Measurements from ENCODE around the gene HSD17B2.
"Not testable (repeated sequence)": the region's sequence is repeated elsewhere in the genome, so short reads cannot be mapped to it uniquely, and the experiment has no call there.

The HSD17B2 gene

GRCh38 chr16:82136956-82137821 is 102.1 kb downstream of the HSD17B2 start:
- no peak overlapping the region for H3K27ac ChIP-seq (ENCODE audit: low read depth, low read length)
- H3K4me1 ChIP-seq (ENCODE audit: control insufficient read depth in 1 of 2, insufficient read depth in 2 of 2, low read length in 2 of 2) = peaks cover 4 to 6% of the 10 kb centered on the region in 2 donors
- H3K4me3 ChIP-seq (ENCODE audit: low read depth in 1 of 2, low read length in 2 of 2) = no peak overlapping the region
- H3K36me3 ChIP-seq (ENCODE audit: control insufficient read depth in 1 of 2, insufficient read depth in 2 of 2, low read length in 2 of 2) = no peaks in the 10 kb centered on the region
- H3K27me3 ChIP-seq (ENCODE audit: control insufficient read depth in 1 of 2, insufficient read depth in 2 of 2, low read length in 2 of 2) = no peaks in the 10 kb centered on the region
- H3K9me3 ChIP-seq (ENCODE audit: control insufficient read depth in 1 of 2, low read length in 2 of 2) = no peaks in the 10 kb centered on the region
- H3K9ac ChIP-seq (ENCODE audit: low read depth in 1 of 2, low read length in 2 of 2) = no peak overlapping the region

- Histone ChIP-seq H3K4me1 (ENCODE audit: control insufficient read depth in 1 of 2, insufficient read depth in 2 of 2, low read length in 2 of 2) (peaks cover 4 to 6% of the 10 kb centered on the region in 2 donors), H3K27ac (ENCODE audit: low read depth, low read length) (no peak overlapping the region), H3K4me3 (ENCODE audit: low read depth in 1 of 2, low read length in 2 of 2) (no peak overlapping the region), H3K9me3 (ENCODE audit: control insufficient read depth in 1 of 2, low read length in 2 of 2) (no peaks in the 10 kb centered on the region), H3K36me3 (ENCODE audit: control insufficient read depth in 1 of 2, insufficient read depth in 2 of 2, low read length in 2 of 2) (no peaks in the 10 kb centered on the region), H3K9ac (ENCODE audit: low read depth in 1 of 2, low read length in 2 of 2) (no peak overlapping the region), H3K27me3 (ENCODE audit: control insufficient read depth in 1 of 2, insufficient read depth in 2 of 2, low read length in 2 of 2) (no peaks in the 10 kb centered on the region)
Observed at GRCh38 chr16:82137822-82138167, 102.7 kb downstream of the HSD17B2 start.

GRCh38 chr16:82138478-82139285 is 103.6 kb downstream of the HSD17B2 start:
- Histone ChIP-seq H3K36me3 (ENCODE audit: control insufficient read depth in 1 of 2, insufficient read depth in 2 of 2, low read length in 2 of 2) (no peaks in the 10 kb centered on the region), H3K27ac (ENCODE audit: low read depth, low read length) (no peak overlapping the region), H3K4me3 (ENCODE audit: low read depth in 1 of 2, low read length in 2 of 2) (peak overlapping the region in 1 of 2 donors; percentile 0), H3K9ac (ENCODE audit: low read depth in 1 of 2, low read length in 2 of 2) (no peak overlapping the region), H3K4me1 (ENCODE audit: control insufficient read depth in 1 of 2, insufficient read depth in 2 of 2, low read length in 2 of 2) (peaks cover 4 to 6% of the 10 kb centered on the region in 2 donors), H3K9me3 (ENCODE audit: control insufficient read depth in 1 of 2, low read length in 2 of 2) (no peaks in the 10 kb centered on the region), H3K27me3 (ENCODE audit: control insufficient read depth in 1 of 2, insufficient read depth in 2 of 2, low read length in 2 of 2) (no peaks in the 10 kb centered on the region)

- not testable (repeated sequence) for H3K9ac ChIP-seq (ENCODE audit: low read depth in 1 of 2, low read length in 2 of 2); H3K4me1 ChIP-seq (ENCODE audit: control insufficient read depth in 1 of 2, insufficient read depth in 2 of 2, low read length in 2 of 2); H3K4me3 ChIP-seq (ENCODE audit: low read depth in 1 of 2, low read length in 2 of 2); H3K27me3 ChIP-seq (ENCODE audit: control insufficient read depth in 1 of 2, insufficient read depth in 2 of 2, low read length in 2 of 2); H3K27ac ChIP-seq (ENCODE audit: low read depth, low read length); H3K9me3 ChIP-seq (ENCODE audit: control insufficient read depth in 1 of 2, low read length in 2 of 2); H3K36me3 ChIP-seq (ENCODE audit: control insufficient read depth in 1 of 2, insufficient read depth in 2 of 2, low read length in 2 of 2)
Observed at GRCh38 chr16:82139286-82139571, 104.2 kb downstream of the HSD17B2 start.

- no peak overlapping the region for H3K4me3 ChIP-seq (ENCODE audit: low read depth in 1 of 2, low read length in 2 of 2)
- H3K9ac ChIP-seq (ENCODE audit: low read depth in 1 of 2, low read length in 2 of 2) = no peak overlapping the region
- H3K4me1 ChIP-seq (ENCODE audit: control insufficient read depth in 1 of 2, insufficient read depth in 2 of 2, low read length in 2 of 2) = no peaks in the 10 kb centered on the region
- no peak overlapping the region for H3K27ac ChIP-seq (ENCODE audit: low read depth, low read length)
- H3K36me3 ChIP-seq (ENCODE audit: control insufficient read depth in 1 of 2, insufficient read depth in 2 of 2, low read length in 2 of 2) = peaks cover 13 to 17% of the 10 kb centered on the region in 2 donors
- no peaks in the 10 kb centered on the region for H3K9me3 ChIP-seq (ENCODE audit: control insufficient read depth in 1 of 2, low read length in 2 of 2)
- no peaks in the 10 kb centered on the region for H3K27me3 ChIP-seq (ENCODE audit: control insufficient read depth in 1 of 2, insufficient read depth in 2 of 2, low read length in 2 of 2)
Observed at GRCh38 chr16:82146556-82146955, 111.5 kb downstream of the HSD17B2 start.

GRCh38 chr16:82146957-82147356 is 111.9 kb downstream of the HSD17B2 start:
- H3K36me3 ChIP-seq (ENCODE audit: control insufficient read depth in 1 of 2, insufficient read depth in 2 of 2, low read length in 2 of 2) = peaks cover 13 to 17% of the 10 kb centered on the region in 2 donors
- no peak overlapping the region for H3K27ac ChIP-seq (ENCODE audit: low read depth, low read length)
- H3K9ac ChIP-seq (ENCODE audit: low read depth in 1 of 2, low read length in 2 of 2) = no peak overlapping the region
- no peaks in the 10 kb centered on the region for H3K4me1 ChIP-seq (ENCODE audit: control insufficient read depth in 1 of 2, insufficient read depth in 2 of 2, low read length in 2 of 2)
- no peaks in the 10 kb centered on the region for H3K9me3 ChIP-seq (ENCODE audit: control insufficient read depth in 1 of 2, low read length in 2 of 2)
- H3K4me3 ChIP-seq (ENCODE audit: low read depth in 1 of 2, low read length in 2 of 2) = no peak overlapping the region
- H3K27me3 ChIP-seq (ENCODE audit: control insufficient read depth in 1 of 2, insufficient read depth in 2 of 2, low read length in 2 of 2) = no peaks in the 10 kb centered on the region

- H3K27me3 ChIP-seq (ENCODE audit: control insufficient read depth in 1 of 2, insufficient read depth in 2 of 2, low read length in 2 of 2) = no peaks in the 10 kb centered on the region
- H3K4me1 ChIP-seq (ENCODE audit: control insufficient read depth in 1 of 2, insufficient read depth in 2 of 2, low read length in 2 of 2) = peaks cover 0 to 1% of the 10 kb centered on the region in 2 donors
- no peak overlapping the region for H3K9ac ChIP-seq (ENCODE audit: low read depth in 1 of 2, low read length in 2 of 2)
- no peaks in the 10 kb centered on the region for H3K9me3 ChIP-seq (ENCODE audit: control insufficient read depth in 1 of 2, low read length in 2 of 2)
- H3K27ac ChIP-seq (ENCODE audit: low read depth, low read length) = no peak overlapping the region
- H3K36me3 ChIP-seq (ENCODE audit: control insufficient read depth in 1 of 2, insufficient read depth in 2 of 2, low read length in 2 of 2) = peaks cover 13 to 17% of the 10 kb centered on the region in 2 donors
- H3K4me3 ChIP-seq (ENCODE audit: low read depth in 1 of 2, low read length in 2 of 2) = no peak overlapping the region
Observed at GRCh38 chr16:82147546-82147945, 112.5 kb downstream of the HSD17B2 start.

Measured in duodenal mucosa (tissue), 2 donors.